GM18511 (cell line): Measurements from ENCODE around the gene CYP26B1.
"Not testable (repeated sequence)": the region's sequence is repeated elsewhere in the genome, so short reads cannot be mapped to it uniquely, and the experiment has no call there.

Source experiments
- ATAC-seq: cut with Tn5 transposase; IDR thresholded peaks from one replicate; pipeline ENCODE4 v1.9.1; 2021; ENCODE audit warnings: mild to moderate bottlenecking, moderate library complexity; ENCODE audit not compliant: unreplicated experiment

CYP26B1 gene

DNA sequence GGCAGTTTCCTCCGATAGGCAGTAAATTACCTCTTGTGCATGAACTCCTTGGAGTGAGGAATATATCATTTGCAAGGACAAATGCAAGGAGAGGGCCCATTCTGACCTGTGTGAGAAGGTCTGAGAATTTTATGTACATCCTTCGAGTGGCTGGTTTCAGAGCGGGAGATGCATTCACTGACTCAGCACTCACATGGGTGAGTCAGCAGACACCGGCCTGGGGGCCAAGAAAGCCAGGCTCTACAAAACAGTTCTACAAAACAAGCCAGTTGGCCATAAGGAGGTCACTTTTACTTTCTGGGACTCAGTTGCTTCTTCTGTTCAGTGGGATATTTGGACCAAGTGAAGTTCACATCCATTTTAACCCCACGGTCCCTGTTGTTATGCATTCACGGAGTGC is 35.3 kb downstream of the CYP26B1 start:
- no peak for ATAC-seq

DNA sequence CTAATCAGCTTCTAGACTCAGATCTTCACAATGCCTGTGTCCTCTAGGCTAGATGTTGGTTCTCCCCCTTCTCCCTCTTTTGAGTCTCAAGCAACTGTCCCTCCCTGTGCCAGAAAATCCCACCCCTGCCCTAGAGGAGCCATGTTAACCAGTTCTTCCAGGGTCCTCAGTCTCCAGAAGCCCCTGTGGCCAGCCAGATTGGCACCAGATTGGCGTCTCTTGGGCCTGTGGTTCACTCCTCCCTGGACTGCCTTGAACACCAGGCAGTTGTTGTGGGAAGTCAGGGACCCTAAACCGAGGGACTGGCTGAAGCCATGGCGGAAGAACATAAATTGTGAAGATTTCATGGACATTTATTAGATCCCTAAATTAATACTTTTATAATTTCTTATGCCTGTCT is 36.6 kb downstream of the CYP26B1 start:
- ATAC-seq: no peak

DNA sequence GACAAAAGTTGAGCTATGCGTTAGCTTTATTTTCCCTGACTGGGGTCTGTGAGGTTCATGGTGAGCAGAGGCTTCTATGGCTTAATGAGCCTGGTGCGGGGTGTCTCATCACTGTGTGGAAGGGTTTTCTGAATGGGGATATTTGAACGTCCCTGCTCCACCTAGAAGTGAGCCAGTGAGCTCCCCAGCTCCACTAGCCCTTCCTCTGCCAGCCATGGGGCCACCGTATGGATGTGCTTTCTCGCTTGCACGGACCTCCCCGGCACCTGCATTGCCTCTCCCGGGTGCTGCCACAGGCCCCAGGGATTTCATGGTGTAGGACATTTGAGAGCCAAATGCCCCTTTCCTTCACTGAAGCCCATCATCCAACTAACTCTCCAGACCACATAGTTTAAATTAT is 37.8 kb downstream of the CYP26B1 start:
- no peak for ATAC-seq

DNA sequence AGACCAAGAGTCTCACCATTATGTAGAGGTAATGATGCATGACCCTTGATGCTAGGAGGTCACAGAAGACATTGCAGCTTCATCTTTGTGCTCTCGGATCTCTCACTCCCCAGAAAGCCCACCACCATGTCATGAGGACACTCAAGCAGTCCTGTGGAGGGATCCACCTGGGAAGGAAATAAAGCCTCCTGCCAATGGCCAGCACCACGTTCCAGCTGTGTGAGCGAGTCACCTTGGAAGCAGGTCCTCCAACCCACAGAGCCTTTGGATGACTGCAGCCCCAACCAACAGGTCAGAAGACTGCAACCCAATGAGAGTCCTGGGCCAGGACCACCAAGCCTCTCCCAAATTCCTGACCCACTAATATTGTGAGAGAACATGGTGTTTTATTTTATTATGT is 38.4 kb downstream of the CYP26B1 start:
- no peak for ATAC-seq

DNA sequence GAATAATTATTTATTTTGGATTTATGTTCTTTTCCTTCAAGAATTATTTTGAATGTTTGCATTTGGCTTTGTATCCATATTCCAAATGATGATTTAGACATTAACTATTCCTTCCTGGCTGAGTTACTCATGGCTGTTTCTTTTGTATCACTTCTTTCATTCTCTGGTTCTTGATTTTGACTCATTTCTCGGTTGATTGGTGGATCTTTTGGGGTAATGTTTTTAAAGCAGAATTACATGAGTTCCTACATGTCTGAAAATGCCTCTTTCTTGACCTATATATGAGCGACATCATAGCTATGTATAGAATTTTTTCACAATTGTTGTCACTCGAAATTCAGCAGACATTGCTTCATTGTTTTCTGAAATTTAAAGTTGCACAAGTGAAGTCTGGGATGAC is 39.5 kb downstream of the CYP26B1 start:
- no peak for ATAC-seq

- no peak for ATAC-seq
Observed at GRCh38 chr2:72106978-72107377, 40.7 kb downstream of the CYP26B1 start.

- ATAC-seq: no peak
Observed at GRCh38 chr2:72104821-72105588, 42.7 kb downstream of the CYP26B1 start.

- ATAC-seq: no peak
Observed at GRCh38 chr2:72103690-72104089, 44.0 kb downstream of the CYP26B1 start.

DNA sequence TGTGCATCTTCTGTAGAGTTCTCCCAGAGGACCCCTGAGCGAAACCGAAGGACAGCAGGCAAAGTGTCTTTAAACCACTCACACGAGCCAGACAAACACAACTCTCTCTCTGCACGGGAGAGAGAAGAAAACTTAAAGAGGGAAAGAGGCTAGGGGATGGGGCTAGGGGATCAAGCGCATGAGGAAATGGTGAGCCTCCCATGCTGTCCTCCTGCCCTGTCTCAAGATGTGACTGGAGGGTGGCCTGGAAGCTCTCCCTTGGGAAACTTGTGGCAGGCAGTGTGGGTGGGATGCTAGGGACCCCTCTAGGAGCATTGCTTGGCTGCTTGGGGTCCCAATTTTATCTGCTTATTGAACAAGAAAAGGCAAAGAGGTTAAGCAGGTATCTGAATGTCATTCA is 44.5 kb downstream of the CYP26B1 start:
- no peak for ATAC-seq

GRCh38 chr2:72098935-72099334 is 48.7 kb downstream of the CYP26B1 start:
- no peak for ATAC-seq

- ATAC-seq: no peak
Observed at GRCh38 chr2:72097276-72097675, 50.4 kb downstream of the CYP26B1 start.

DNA sequence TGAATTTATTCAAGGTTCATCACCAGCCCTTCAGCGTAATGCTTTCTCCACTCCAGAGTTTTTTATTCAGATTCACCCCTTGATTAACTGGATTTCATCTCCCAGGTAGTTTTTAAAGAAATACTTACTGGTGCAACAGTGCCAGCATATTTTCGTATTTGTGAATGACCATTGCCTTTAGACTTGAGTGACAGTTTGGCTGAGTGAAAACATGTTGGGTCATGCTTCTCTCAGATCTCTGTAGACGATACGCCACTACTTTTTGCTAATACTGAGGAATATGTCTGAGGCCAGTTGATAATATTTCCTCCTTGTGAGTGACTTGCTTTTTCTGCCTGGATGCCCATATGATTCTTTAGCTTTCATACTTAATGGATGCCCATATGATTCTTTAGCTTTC is 51.5 kb downstream of the CYP26B1 start:
- no peak for ATAC-seq

DNA sequence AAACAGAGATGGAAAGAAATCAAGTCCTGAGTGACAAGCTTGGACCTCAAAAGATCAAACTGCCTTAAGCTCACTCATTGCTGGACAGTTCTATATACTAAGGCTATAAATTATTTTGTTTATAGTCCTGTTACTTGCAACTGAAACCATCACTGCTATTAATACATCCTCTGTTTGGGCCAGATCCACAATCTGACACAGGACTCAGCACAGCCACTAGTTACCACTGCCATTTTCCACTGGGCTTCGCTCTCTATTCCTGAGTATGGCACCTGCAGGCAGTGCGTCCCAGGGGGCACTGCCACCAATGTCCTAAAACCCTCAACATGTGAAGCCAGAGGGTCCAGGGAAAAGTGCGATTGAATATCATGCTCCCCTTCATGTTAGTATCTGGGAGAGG is 52.3 kb downstream of the CYP26B1 start:
- no peak for ATAC-seq

DNA sequence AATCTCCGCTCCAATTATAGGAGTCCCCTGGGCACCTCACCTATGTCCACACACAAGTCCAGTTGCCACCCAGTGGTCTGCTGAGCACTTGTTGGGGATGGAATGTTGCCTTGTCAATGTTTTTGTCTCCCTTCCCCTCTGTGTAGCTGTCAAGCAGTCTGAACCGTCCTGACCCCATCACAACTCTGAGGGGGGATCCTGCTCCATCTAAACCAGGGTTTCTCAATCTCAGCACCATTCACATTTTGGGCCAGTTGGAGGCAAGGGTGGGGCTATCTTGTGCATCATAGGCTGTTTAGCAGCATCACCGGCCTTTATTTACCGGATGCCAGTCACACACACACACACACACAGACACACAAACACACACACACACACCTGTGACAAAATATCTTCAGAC is 53.0 kb downstream of the CYP26B1 start:
- ATAC-seq: no peak

DNA sequence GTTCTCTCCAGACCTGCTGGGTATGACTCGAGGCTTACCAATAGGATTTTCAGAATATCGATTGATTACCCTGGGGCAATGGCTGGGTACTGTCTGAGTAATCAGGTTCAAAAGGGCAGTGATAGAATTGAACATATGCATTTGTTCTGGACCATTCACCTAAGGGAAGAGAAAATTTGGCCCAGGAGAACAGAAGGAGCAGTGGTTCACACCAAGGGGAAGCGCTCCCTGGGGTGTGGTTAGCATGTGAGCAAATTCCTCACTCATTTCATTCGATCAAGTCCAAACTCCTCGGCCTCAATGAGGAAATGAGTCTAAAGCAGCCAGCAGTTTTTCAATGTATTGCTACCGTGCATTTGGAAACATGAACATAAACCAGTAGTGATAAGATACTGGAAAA is 55.6 kb downstream of the CYP26B1 start:
- no peak for ATAC-seq

DNA sequence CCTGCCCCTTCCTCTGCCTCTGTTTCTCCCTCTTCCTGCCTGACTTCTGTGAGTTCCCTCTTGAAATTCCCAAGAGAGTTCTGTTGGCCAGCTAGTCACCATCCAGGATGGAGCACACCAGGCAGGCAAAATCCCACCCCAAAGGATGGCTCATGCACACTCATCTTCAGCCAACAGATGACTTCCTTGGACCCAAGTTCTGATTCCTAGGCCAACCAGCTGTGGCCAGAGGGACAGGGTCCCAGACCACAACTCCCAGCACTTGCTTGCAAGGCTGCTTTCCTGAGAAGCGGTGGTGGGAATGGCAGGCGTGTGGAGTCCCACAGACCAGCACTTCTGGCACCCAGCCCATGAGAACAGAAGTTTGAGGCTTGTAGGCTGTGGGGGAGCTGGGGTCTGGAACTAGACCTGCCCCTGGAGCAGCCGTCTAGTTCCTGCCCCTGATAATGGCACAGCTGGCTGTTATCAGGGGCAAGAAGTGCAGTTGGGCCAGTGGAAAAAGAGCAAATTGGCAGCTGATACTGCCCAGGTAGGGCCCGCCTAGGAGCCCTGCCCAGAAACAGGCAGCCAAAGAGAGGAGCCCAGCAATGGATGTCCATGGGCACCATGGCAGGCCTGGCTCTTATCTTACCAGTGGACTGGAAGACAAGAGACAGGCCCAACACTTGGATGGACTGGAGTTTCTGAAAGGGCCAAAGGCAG is 56.7 kb downstream of the CYP26B1 start:
- ATAC-seq: no peak

DNA sequence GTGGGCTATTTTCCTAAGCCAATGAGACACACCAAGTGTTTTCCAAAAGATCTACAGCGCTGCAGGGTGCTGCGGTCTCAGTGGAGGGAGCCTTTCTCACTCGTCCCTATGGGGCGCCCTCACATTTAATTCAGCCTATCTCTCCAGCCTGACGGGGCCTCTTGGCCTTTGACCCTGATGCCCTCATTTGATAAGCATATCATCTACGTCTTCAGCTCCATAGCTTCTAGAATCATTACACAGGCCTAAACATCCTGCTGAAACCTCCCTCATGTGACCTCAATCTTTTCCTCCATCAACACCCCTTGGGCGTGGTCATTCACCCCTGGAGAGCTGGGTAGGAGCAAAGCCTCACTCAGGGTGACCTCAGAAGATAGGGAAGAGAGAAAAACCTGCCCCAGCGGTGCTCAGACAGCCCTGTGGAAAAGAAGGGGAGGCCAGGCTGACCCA is 57.4 kb downstream of the CYP26B1 start:
- ATAC-seq: no peak

DNA sequence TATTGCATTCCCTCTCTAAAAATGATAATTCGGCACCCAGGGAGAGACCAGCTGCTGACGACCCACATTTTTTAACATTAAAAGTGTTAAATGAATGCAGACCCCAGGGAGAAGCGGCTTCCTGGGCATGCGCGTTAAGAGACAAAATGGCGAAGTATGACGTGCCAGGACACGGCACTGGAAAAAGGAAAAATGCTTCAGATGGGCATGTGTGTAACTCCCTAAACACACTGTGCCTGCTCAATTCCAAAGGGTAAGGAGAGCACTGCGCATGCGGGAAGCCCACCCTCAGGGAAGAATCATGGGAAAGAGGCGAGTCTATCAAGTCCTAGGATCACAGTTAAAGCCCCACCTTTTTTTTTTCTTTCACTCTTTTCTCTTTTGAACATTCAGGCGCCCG is 58.1 kb downstream of the CYP26B1 start:
- ATAC-seq: no peak

- no peak for ATAC-seq
Observed at GRCh38 chr2:72089028-72089427, 58.6 kb downstream of the CYP26B1 start.

DNA sequence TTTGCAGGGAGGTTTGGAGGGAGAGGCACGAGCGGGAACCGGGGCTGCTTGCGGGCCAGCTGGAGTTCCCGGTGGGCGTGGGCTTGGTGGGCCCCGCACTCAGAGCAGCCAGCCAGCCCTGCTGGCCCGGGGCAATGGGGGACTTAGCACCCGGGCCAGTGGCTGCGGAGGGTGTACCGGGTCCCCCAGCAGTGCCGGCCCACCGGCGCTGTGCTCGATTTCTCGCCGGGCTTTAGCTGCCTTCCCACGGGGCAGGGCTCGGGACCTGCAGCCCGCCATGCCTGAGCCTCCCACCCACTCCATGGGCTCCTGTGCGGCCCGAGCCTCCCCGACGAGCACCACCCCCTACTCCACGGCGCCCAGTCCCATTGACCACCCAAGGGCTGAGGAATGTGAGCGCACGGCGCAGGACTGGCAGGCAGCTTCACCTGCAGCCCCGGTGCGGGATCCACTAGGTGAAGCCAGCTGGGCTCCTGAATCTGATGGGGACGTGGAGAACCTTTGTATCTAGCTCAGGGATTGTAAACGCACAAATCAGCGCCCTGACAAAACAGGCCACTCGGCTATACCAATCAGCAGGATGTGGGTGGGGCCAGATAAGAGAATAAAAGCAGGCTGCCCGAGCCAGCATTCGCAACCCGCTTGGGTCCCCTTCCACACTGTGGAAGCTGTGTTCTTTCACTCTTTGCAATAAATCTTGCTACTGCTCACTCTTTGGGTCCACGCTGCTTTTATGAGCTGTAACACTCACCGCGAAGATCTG is 60.6 kb downstream of the CYP26B1 start:
- ATAC-seq: not testable (repeated sequence)

- ATAC-seq: no peak
Observed at GRCh38 chr2:72085513-72085912, 62.1 kb downstream of the CYP26B1 start.

DNA sequence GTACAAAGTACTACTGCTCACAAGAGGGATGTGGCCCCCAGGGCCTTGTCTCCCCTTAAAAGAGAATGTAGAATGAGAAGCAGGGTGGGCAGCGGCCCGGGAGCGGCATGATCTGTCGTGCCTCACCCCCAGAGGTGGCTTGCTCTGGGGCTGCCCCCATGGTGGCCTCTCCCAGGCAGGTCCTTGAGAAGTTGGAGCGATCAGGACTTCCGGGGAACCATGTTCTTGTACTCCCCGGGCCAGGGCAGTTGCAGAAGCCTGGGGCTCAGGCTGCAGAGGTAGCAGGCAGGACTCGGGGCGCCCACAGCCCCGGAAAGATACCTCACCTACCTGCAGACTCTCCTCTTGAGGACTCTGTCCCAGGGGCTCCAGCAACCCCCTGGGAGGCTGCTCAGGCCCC is 62.6 kb downstream of the CYP26B1 start:
- ATAC-seq: no peak
